Neutrophil (primary cell): ENCODE data around the gene ATP2A3.

Experiments used
- H3K27ac ChIP-seq: fragments of 200-600 bp; sonication (generic); 2 replicates; pipeline ENCODE4 v1.5.1; 2016; ENCODE audit warnings: mild to moderate bottlenecking, moderate library complexity
- H3K27me3 ChIP-seq: fragments of 200-600 bp; sonication (generic); 2 replicates; pipeline ENCODE4 v1.6.0; 2016; ENCODE audit warnings: mild to moderate bottlenecking
- H3K36me3 ChIP-seq: fragments of 200-600 bp; sonication (generic); 2 replicates; pipeline ENCODE4 v1.5.1; 2017
- H3K4me1 ChIP-seq, 2 experiments: fragments of 200-600 bp in 1 of 2; sonication (generic) in 1 of 2; 1 replicate in 1 of 2; 2 replicates in 1 of 2; pipeline versions ENCODE4 v1.5.1 to v1.6.1; 2013 to 2016; ENCODE audit warnings: low read depth in 1 of 2, low read length in 1 of 2, mild to moderate bottlenecking in 1 of 2, moderate library complexity in 1 of 2; ENCODE audit not compliant: control insufficient read depth in 1 of 2, insufficient read depth in 1 of 2
- H3K4me3 ChIP-seq, 2 experiments: fragments of 200-600 bp in 1 of 2; sonication (generic) in 1 of 2; 1 replicate in 1 of 2; 2 replicates in 1 of 2; pipeline ENCODE4 v1.5.1; 2013 to 2016; ENCODE audit warnings: low read depth in 1 of 2, low read length in 1 of 2, mild to moderate bottlenecking in 1 of 2, moderate library complexity in 1 of 2
- H3K9me3 ChIP-seq: fragments of 200-600 bp; sonication (generic); 2 replicates; pipeline ENCODE4 v1.5.1; 2016
- CTCF ChIP-seq: fragments of 200-600 bp; sonication (generic); IDR thresholded peaks from 2 replicates; pipeline ENCODE4 v1.5.1; 2016; ENCODE audit warnings: antibody characterized with exemption

Gene ATP2A3

GRCh38 chr17:3983606-3984484, 19.6 kb upstream of the ATP2A3 start:
- H3K27ac ChIP-seq = peak overlapping the region; percentile 31
- TF ChIP-seq CTCF = no peak
- H3K27me3 ChIP-seq = peaks cover 20% of the 10 kb centered on the region
- H3K4me1 ChIP-seq = peaks cover 6 to 13% of the 10 kb centered on the region in 2 experiments
- no peaks in the 10 kb centered on the region for H3K36me3 ChIP-seq
- no peaks in the 10 kb centered on the region for H3K9me3 ChIP-seq
- H3K4me3 ChIP-seq = no peak overlapping the region

GRCh38 chr17:3982541-3983017, 18.3 kb upstream of the ATP2A3 start:
- no peak for TF ChIP-seq CTCF
- Histone ChIP-seq H3K4me3 (no peak overlapping the region), H3K9me3 (no peaks in the 10 kb centered on the region), H3K27ac (no peak overlapping the region), H3K4me1 (peaks cover 6 to 13% of the 10 kb centered on the region in 2 experiments), H3K36me3 (no peaks in the 10 kb centered on the region), H3K27me3 (peaks cover 20% of the 10 kb centered on the region)

- Histone ChIP-seq H3K4me1 (peaks cover 6 to 13% of the 10 kb centered on the region in 2 experiments), H3K4me3 (no peak overlapping the region), H3K27me3 (peaks cover 20% of the 10 kb centered on the region), H3K9me3 (no peaks in the 10 kb centered on the region), H3K36me3 (no peaks in the 10 kb centered on the region), H3K27ac (no peak overlapping the region)
- TF ChIP-seq CTCF = no peak
Measured at GRCh38 chr17:3982113-3982512, 17.9 kb upstream of the ATP2A3 start.

GRCh38 chr17:3981455-3981854, 17.2 kb upstream of the ATP2A3 start:
- no peak for TF ChIP-seq CTCF
- H3K9me3 ChIP-seq = no peaks in the 10 kb centered on the region
- no peak overlapping the region for H3K27ac ChIP-seq
- H3K4me1 ChIP-seq = peaks cover 6 to 13% of the 10 kb centered on the region in 2 experiments
- H3K4me3 ChIP-seq = no peak overlapping the region
- H3K27me3 ChIP-seq = peaks cover 13% of the 10 kb centered on the region
- H3K36me3 ChIP-seq = no peaks in the 10 kb centered on the region

GRCh38 chr17:3980381-3981014, 16.3 kb upstream of the ATP2A3 start:
- H3K4me3 ChIP-seq = no peak overlapping the region
- no peak for TF ChIP-seq CTCF
- H3K36me3 ChIP-seq = no peaks in the 10 kb centered on the region
- peaks cover 6 to 13% of the 10 kb centered on the region in 2 experiments for H3K4me1 ChIP-seq
- H3K27me3 ChIP-seq = peaks cover 4% of the 10 kb centered on the region
- no peaks in the 10 kb centered on the region for H3K9me3 ChIP-seq
- no peak overlapping the region for H3K27ac ChIP-seq
